ENCODE measurements around the gene FAM234B.

- TF ChIP-seq PHF8 (conservative IDR thresholded peaks at IDR 0.05; ENCODE audit: low read depth, low read length) (no peak), POLR2A (IDR thresholded peaks at IDR 0.05; ENCODE audit: control extremely low read depth in 1 of 2, low read depth in 2 of 2, low read length in 2 of 2) (no peak), MAFK (IDR thresholded peaks at IDR 0.05; ENCODE audit: low read depth, low read length) (no peak), CTCF (IDR thresholded peaks at IDR 0.05; ENCODE audit: control extremely low read depth in 1 of 3, insufficient read depth in 1 of 3, low read depth in 1 of 3, low read length in 3 of 3) (no peak), RXRA (IDR thresholded peaks at IDR 0.05; ENCODE audit: insufficient read depth, low read depth, low read length) (no peak), YY1 (IDR thresholded peaks at IDR 0.05; ENCODE audit: low read depth, low read length) (no peak), EP300 (IDR thresholded peaks at IDR 0.05; ENCODE audit: borderline replicate concordance in 1 of 2, low read depth in 2 of 2, low read length in 2 of 2) (no peak), ASH2L (IDR thresholded peaks at IDR 0.05; ENCODE audit: low read length) (no peak), USF2 (IDR thresholded peaks at IDR 0.05; ENCODE audit: low read length) (no peak)
These were observed 18.5 kb downstream of the FAM234B start for GRCh38 chr12:13062669-13063068.
